Measurements from ENCODE around the gene VARS1. TPM values are rescaled to one million over a fixed set of nuclear protein-coding genes. Genes with fewer than 3 reads are reported as not detected.

VARS1 gene
- total RNA-seq, 1 donor from 2014 or later, result 62.6 TPM

- DNase-seq (ENCODE audit: low spot score), result no peak
Observed at GRCh38 chr6:31749301-31750036, 46.1 kb downstream of the VARS1 start.

Other genes starting within 250 kb of the VARS1 start
- gene ATP6V1G2, start 249.1 kb downstream of the VARS1 start, total RNA-seq, result 1.1 TPM
- 11.4 TPM for gene NFKBIL1, start 248.1 kb downstream of the VARS1 start, total RNA-seq
- gene LTA, start 223.5 kb downstream of the VARS1 start, total RNA-seq, result not detected
- gene TNF, start 220.2 kb downstream of the VARS1 start, total RNA-seq, result 1.2 TPM
- gene LTB, start 213.3 kb downstream of the VARS1 start, total RNA-seq, result 1.4 TPM
- gene LST1, start 209.5 kb downstream of the VARS1 start, total RNA-seq, result 23.8 TPM
- gene NCR3, start 202.7 kb downstream of the VARS1 start, total RNA-seq, result not detected
- gene AIF1, start 180.5 kb downstream of the VARS1 start, total RNA-seq, result 60.1 TPM
- gene PRRC2A, start 175.0 kb downstream of the VARS1 start, total RNA-seq, result 162 TPM
- 229 TPM for gene BAG6, start 143.1 kb downstream of the VARS1 start, total RNA-seq
- gene APOM, start 139.9 kb downstream of the VARS1 start, total RNA-seq, result 3.3 TPM
- 21.6 TPM for gene C6orf47, start 135.0 kb downstream of the VARS1 start, total RNA-seq
- 10.5 TPM for gene GPANK1, start 130.8 kb downstream of the VARS1 start, total RNA-seq
- gene CSNK2B, start 129.7 kb downstream of the VARS1 start, total RNA-seq, result 125 TPM
- gene LY6G5B, start 125.8 kb downstream of the VARS1 start, total RNA-seq, result 15.5 TPM
- gene LY6G5C, start 114.7 kb downstream of the VARS1 start, total RNA-seq, result 1.9 TPM
- gene ABHD16A, start 92.4 kb downstream of the VARS1 start, total RNA-seq, result 38.8 TPM
- gene LY6G6F, start 88.9 kb downstream of the VARS1 start, total RNA-seq, result not detected
- gene LY6G6D, start 80.4 kb downstream of the VARS1 start, total RNA-seq, result not detected
- not detected for gene LY6G6C, start 74.0 kb downstream of the VARS1 start, total RNA-seq
- not detected for gene MPIG6B, start 72.4 kb downstream of the VARS1 start, total RNA-seq
- gene DDAH2, start 66.5 kb downstream of the VARS1 start, total RNA-seq, result 123 TPM
- 408 TPM for gene CLIC1, start 59.2 kb downstream of the VARS1 start, total RNA-seq
- 14.8 TPM for gene MSH5, start 55.7 kb downstream of the VARS1 start, total RNA-seq
- 2.0 TPM for gene SAPCD1, start 33.1 kb downstream of the VARS1 start, total RNA-seq
- gene VWA7, start 18.4 kb downstream of the VARS1 start, total RNA-seq, result 0.77 TPM
- gene LSM2, start 11.2 kb upstream of the VARS1 start, total RNA-seq, result 25.7 TPM
- gene HSPA1L, start 19.5 kb upstream of the VARS1 start, total RNA-seq, result 0.84 TPM
- 139 TPM for gene HSPA1A, start 19.8 kb upstream of the VARS1 start, total RNA-seq
- gene HSPA1B, start 32.0 kb upstream of the VARS1 start, total RNA-seq, result 111 TPM
- 40.7 TPM for gene NEU1, start 67.1 kb upstream of the VARS1 start, total RNA-seq
- gene SLC44A4, start 83.2 kb upstream of the VARS1 start, total RNA-seq, result 0.51 TPM
- gene EHMT2, start 101.9 kb upstream of the VARS1 start, total RNA-seq, result 28.4 TPM
- 2.9 TPM for gene ZBTB12, start 106.3 kb upstream of the VARS1 start, total RNA-seq
- 60.8 TPM for gene C2, start 132.0 kb upstream of the VARS1 start, total RNA-seq
- 38.0 TPM for gene CFB, start 150.3 kb upstream of the VARS1 start, total RNA-seq
- gene NELFE, start 163.2 kb upstream of the VARS1 start, total RNA-seq, result 59.2 TPM
- 52.5 TPM for gene SKIC2, start 163.4 kb upstream of the VARS1 start, total RNA-seq
- gene DXO, start 176.4 kb upstream of the VARS1 start, total RNA-seq, result 17.1 TPM
- gene C4A, start 186.3 kb upstream of the VARS1 start, total RNA-seq, result 36.2 TPM
- 32.7 TPM for gene C4B, start 219.0 kb upstream of the VARS1 start, total RNA-seq
- gene CYP21A2, start 242.7 kb upstream of the VARS1 start, total RNA-seq, result 0.45 TPM

Data from mesenteric fat pad (tissue), 1 donor.